ENCODE measurements around the gene PLEKHG4. TPM values are rescaled to one million over a fixed set of nuclear protein-coding genes. Genes with fewer than 3 reads are reported as not detected.

The PLEKHG4 gene
- total and polyA plus RNA-seq, 9 of the 15 experiments (the other 6 are each of a cell fraction or from before 2014, with no cell fraction given) = 3.7 to 36.8 (median 17.9) TPM

DNA sequence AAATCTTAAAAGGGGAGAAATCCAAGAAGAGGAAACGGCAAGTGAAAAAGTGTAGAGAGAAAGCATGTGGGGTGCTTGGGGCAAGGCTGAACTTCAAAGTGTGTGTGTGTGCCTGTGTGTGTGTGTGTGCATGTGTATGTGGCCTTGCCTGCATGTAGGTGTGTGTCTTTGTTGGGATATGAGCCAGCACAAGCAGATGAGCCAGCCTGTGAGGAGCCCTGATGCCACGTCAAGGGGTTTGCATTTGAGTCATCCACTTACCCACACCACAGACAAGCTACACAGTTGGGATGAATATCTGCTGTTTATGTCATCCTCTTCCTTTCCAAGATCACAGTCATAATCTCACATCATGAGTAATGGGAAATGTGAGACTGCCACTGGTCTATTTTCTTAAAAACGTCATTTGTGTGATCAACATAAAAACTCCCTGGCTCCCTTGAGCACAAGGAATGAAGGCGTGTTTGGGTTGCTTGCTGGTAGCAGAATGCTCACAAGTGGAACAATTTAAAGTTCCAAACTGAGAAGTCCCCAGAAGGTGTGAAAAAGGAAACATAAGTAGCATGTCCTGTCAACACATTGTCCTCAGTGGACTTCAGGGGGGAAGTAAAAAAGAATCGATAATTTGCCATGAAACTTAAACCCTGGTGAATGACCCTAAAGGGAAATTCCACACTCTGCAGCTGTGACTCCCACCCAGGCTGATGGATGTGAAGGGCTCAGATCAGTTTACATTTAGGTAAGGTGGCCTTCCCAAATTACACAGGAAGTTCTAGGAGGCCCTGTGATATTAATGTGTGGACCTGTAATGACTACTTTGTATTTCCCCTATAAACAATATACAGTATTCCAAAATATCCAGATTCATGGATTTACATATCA, 32.5 kb downstream of the PLEKHG4 start (continued):
- TF ChIP-seq, protein P1, sequence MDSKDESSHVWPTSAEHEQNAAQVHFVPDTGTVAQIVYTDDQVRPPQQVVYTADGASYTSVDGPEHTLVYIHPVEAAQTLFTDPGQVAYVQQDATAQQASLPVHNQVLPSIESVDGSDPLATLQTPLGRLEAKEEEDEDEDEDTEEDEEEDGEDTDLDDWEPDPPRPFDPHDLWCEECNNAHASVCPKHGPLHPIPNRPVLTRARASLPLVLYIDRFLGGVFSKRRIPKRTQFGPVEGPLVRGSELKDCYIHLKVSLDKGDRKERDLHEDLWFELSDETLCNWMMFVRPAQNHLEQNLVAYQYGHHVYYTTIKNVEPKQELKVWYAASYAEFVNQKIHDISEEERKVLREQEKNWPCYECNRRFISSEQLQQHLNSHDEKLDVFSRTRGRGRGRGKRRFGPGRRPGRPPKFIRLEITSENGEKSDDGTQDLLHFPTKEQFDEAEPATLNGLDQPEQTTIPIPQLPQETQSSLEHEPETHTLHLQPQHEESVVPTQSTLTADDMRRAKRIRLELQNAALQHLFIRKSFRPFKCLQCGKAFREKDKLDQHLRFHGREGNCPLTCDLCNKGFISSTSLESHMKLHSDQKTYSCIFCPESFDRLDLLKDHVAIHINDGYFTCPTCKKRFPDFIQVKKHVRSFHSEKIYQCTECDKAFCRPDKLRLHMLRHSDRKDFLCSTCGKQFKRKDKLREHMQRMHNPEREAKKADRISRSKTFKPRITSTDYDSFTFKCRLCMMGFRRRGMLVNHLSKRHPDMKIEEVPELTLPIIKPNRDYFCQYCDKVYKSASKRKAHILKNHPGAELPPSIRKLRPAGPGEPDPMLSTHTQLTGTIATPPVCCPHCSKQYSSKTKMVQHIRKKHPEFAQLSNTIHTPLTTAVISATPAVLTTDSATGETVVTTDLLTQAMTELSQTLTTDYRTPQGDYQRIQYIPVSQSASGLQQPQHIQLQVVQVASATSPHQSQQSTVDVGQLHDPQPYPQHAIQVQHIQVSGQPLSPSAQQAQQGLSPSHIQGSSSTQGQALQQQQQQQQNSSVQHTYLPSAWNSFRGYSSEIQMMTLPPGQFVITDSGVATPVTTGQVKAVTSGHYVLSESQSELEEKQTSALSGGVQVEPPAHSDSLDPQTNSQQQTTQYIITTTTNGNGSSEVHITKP (IDR thresholded peaks at IDR 0.05; ENCODE audit: partially characterized antibody) = no peak
- TF ChIP-seq, protein P2, sequence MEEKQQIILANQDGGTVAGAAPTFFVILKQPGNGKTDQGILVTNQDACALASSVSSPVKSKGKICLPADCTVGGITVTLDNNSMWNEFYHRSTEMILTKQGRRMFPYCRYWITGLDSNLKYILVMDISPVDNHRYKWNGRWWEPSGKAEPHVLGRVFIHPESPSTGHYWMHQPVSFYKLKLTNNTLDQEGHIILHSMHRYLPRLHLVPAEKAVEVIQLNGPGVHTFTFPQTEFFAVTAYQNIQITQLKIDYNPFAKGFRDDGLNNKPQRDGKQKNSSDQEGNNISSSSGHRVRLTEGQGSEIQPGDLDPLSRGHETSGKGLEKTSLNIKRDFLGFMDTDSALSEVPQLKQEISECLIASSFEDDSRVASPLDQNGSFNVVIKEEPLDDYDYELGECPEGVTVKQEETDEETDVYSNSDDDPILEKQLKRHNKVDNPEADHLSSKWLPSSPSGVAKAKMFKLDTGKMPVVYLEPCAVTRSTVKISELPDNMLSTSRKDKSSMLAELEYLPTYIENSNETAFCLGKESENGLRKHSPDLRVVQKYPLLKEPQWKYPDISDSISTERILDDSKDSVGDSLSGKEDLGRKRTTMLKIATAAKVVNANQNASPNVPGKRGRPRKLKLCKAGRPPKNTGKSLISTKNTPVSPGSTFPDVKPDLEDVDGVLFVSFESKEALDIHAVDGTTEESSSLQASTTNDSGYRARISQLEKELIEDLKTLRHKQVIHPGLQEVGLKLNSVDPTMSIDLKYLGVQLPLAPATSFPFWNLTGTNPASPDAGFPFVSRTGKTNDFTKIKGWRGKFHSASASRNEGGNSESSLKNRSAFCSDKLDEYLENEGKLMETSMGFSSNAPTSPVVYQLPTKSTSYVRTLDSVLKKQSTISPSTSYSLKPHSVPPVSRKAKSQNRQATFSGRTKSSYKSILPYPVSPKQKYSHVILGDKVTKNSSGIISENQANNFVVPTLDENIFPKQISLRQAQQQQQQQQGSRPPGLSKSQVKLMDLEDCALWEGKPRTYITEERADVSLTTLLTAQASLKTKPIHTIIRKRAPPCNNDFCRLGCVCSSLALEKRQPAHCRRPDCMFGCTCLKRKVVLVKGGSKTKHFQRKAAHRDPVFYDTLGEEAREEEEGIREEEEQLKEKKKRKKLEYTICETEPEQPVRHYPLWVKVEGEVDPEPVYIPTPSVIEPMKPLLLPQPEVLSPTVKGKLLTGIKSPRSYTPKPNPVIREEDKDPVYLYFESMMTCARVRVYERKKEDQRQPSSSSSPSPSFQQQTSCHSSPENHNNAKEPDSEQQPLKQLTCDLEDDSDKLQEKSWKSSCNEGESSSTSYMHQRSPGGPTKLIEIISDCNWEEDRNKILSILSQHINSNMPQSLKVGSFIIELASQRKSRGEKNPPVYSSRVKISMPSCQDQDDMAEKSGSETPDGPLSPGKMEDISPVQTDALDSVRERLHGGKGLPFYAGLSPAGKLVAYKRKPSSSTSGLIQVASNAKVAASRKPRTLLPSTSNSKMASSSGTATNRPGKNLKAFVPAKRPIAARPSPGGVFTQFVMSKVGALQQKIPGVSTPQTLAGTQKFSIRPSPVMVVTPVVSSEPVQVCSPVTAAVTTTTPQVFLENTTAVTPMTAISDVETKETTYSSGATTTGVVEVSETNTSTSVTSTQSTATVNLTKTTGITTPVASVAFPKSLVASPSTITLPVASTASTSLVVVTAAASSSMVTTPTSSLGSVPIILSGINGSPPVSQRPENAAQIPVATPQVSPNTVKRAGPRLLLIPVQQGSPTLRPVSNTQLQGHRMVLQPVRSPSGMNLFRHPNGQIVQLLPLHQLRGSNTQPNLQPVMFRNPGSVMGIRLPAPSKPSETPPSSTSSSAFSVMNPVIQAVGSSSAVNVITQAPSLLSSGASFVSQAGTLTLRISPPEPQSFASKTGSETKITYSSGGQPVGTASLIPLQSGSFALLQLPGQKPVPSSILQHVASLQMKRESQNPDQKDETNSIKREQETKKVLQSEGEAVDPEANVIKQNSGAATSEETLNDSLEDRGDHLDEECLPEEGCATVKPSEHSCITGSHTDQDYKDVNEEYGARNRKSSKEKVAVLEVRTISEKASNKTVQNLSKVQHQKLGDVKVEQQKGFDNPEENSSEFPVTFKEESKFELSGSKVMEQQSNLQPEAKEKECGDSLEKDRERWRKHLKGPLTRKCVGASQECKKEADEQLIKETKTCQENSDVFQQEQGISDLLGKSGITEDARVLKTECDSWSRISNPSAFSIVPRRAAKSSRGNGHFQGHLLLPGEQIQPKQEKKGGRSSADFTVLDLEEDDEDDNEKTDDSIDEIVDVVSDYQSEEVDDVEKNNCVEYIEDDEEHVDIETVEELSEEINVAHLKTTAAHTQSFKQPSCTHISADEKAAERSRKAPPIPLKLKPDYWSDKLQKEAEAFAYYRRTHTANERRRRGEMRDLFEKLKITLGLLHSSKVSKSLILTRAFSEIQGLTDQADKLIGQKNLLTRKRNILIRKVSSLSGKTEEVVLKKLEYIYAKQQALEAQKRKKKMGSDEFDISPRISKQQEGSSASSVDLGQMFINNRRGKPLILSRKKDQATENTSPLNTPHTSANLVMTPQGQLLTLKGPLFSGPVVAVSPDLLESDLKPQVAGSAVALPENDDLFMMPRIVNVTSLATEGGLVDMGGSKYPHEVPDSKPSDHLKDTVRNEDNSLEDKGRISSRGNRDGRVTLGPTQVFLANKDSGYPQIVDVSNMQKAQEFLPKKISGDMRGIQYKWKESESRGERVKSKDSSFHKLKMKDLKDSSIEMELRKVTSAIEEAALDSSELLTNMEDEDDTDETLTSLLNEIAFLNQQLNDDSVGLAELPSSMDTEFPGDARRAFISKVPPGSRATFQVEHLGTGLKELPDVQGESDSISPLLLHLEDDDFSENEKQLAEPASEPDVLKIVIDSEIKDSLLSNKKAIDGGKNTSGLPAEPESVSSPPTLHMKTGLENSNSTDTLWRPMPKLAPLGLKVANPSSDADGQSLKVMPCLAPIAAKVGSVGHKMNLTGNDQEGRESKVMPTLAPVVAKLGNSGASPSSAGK (IDR thresholded peaks at IDR 0.05) = 0 out of 2 replicates have a peak, but pooled peaks have one; percentile 30
- TF ChIP-seq L3MBTL2 (IDR thresholded peaks at IDR 0.05) (no peak), HDAC3 (IDR thresholded peaks at IDR 0.05; ENCODE audit: borderline replicate concordance, partially characterized antibody) (no peak), CBFB (CRISPR knock-in tag; IDR thresholded peaks at IDR 0.05) (no peak), NRF1 (conservative IDR thresholded peaks at IDR 0.05 in 1 of 2, IDR thresholded peaks at IDR 0.05 in 1 of 2) (0 out of 4 replicates have a peak, but pooled peaks of 1 of the 2 experiments have one; percentile 31), HDAC1 (IDR thresholded peaks at IDR 0.05) (no peak), ZNF699 (CRISPR knock-in tag; IDR thresholded peaks at IDR 0.05; ENCODE audit: insufficient replicate concordance) (no peak), POLR3G (IDR thresholded peaks at IDR 0.05; ENCODE audit: extremely low read depth, insufficient read length, insufficient replicate concordance) (no peak), SMARCE1 (IDR thresholded peaks at IDR 0.05) (no peak; the same call in 1 of the 2 replicates), FOXK2 (conservative IDR thresholded peaks at IDR 0.05 in 1 of 2, IDR thresholded peaks at IDR 0.05 in 1 of 2; ENCODE audit: low read depth in 2 of 2) (peak in 1 of 2 experiments; percentile 42; a peak in 1 of 4 replicates)
